Neuronal stem cell (in vitro differentiated cells): Measurements from ENCODE around the gene UFSP2.

Experiments
- DNase-seq: peaks from one replicate; pipeline ENCODE4 v3.0.0-alpha.2; 2013; ENCODE audit warnings: low spot score
- H2AFZ ChIP-seq: one replicate; pipeline ENCODE4 v1.6.1; 2013; ENCODE audit warnings: mild to moderate bottlenecking, low read length, inconsistent platforms
- H2AK5ac ChIP-seq: 2 replicates; pipeline ENCODE4 v1.6.1; 2013; ENCODE audit warnings: low read depth, mild to moderate bottlenecking, inconsistent platforms, low read length, moderate library complexity, mixed read lengths
- H2BK120ac ChIP-seq: 2 replicates; pipeline ENCODE4 v1.6.1; 2013; ENCODE audit warnings: low read depth, mild to moderate bottlenecking, inconsistent platforms, low read length, moderate library complexity, mixed read lengths
- H2BK12ac ChIP-seq: one replicate; pipeline ENCODE4 v1.6.1; 2013; ENCODE audit warnings: low read length, inconsistent platforms
- H2BK15ac ChIP-seq: 2 replicates; pipeline ENCODE4 v1.6.1; 2013; ENCODE audit warnings: mild to moderate bottlenecking, low read length, inconsistent platforms, mixed read lengths
- H2BK5ac ChIP-seq: one replicate; pipeline ENCODE4 v1.6.1; 2013; ENCODE audit warnings: inconsistent platforms, mild to moderate bottlenecking, low read length, moderate library complexity
- H3K14ac ChIP-seq: one replicate; pipeline ENCODE4 v1.6.1; 2013; ENCODE audit warnings: low read length, inconsistent platforms
- H3K18ac ChIP-seq: 2 replicates; pipeline ENCODE4 v1.6.1; 2013; ENCODE audit warnings: low read length, inconsistent platforms
- H3K23ac ChIP-seq: 2 replicates; pipeline ENCODE4 v1.6.1; 2013; ENCODE audit warnings: low read depth, mild to moderate bottlenecking, mixed read lengths, low read length, inconsistent platforms; ENCODE audit not compliant: poor library complexity
- H3K27ac ChIP-seq: replicated peaks from 3 replicates; pipeline ENCODE4 v1.5.1; 2013; ENCODE audit warnings: low read length, inconsistent platforms
- H3K27me3 ChIP-seq, 3 experiments: 2 replicates each; pipeline ENCODE4 v1.6.1; 2013; ENCODE audit warnings: low read length in 3 of 3, mild to moderate bottlenecking in 2 of 3, inconsistent platforms in 1 of 3, low read depth in 1 of 3, mixed read lengths in 1 of 3, moderate library complexity in 1 of 3; ENCODE audit not compliant: control insufficient read depth in 3 of 3, insufficient read depth in 3 of 3
- H3K36me3 ChIP-seq, 2 donors: replicated peaks in 1 of 2; 2 replicates each; pipeline ENCODE4 v1.6.1; 2013; ENCODE audit warnings: low read length in 2 of 2; ENCODE audit not compliant: control insufficient read depth in 2 of 2, insufficient read depth in 2 of 2
- H3K4ac ChIP-seq: 2 replicates; pipeline ENCODE4 v1.6.1; 2013; ENCODE audit warnings: inconsistent platforms, mild to moderate bottlenecking, low read length, moderate library complexity
- H3K4me1 ChIP-seq, 2 donors: 1 replicate in 1 of 2; 2 replicates in 1 of 2; pipeline ENCODE4 v1.6.1; 2013; ENCODE audit warnings: low read length in 2 of 2, low read depth in 1 of 2; ENCODE audit not compliant: control insufficient read depth in 2 of 2, insufficient read depth in 1 of 2
- H3K4me2 ChIP-seq: one replicate; pipeline ENCODE4 v1.6.1; 2013; ENCODE audit warnings: mild to moderate bottlenecking, low read length, inconsistent platforms; ENCODE audit not compliant: insufficient read depth, poor library complexity, severe bottlenecking
- H3K4me3 ChIP-seq, 2 donors: 2 replicates each; pipeline ENCODE4 v1.5.1; 2013; ENCODE audit warnings: low read length in 2 of 2, mild to moderate bottlenecking in 2 of 2, inconsistent platforms in 1 of 2, moderate library complexity in 1 of 2
- H3K79me1 ChIP-seq: one replicate; pipeline ENCODE4 v1.6.1; 2013; ENCODE audit warnings: low read depth, mild to moderate bottlenecking, inconsistent platforms, low read length, moderate library complexity
- H3K9ac ChIP-seq: one replicate; pipeline ENCODE4 v1.6.1; 2013; ENCODE audit warnings: mild to moderate bottlenecking, low read depth, low read length, inconsistent platforms; ENCODE audit not compliant: poor library complexity
- H3K9me3 ChIP-seq, 2 donors: replicated peaks in 1 of 2; 2 replicates each; pipeline versions ENCODE3 to v1.6.1; 2013; ENCODE audit warnings: low read length in 2 of 2, mild to moderate bottlenecking in 2 of 2, inconsistent platforms in 1 of 2, low read depth in 1 of 2, mixed read lengths in 1 of 2, moderate library complexity in 1 of 2; ENCODE audit not compliant: control insufficient read depth in 2 of 2, insufficient read depth in 1 of 2
- H4K8ac ChIP-seq: one replicate; pipeline ENCODE4 v1.6.1; 2013; ENCODE audit warnings: low read depth, mild to moderate bottlenecking, inconsistent platforms, low read length, moderate library complexity
- H4K91ac ChIP-seq: one replicate; pipeline ENCODE4 v1.6.1; 2013; ENCODE audit warnings: low read length, low read depth, mild to moderate bottlenecking, inconsistent platforms; ENCODE audit not compliant: poor library complexity
- WGBS, 2 donors: extraction: QIAGEN DNeasy Blood & Tissue Kit; methylation state at CpG; one replicate each; pipeline ENCODE4 v1.1.7; 2013; ENCODE audit warnings: missing lambda C conversion rate in 2 of 2, mixed read lengths in 1 of 2; ENCODE audit not compliant: insufficient read length in 2 of 2, insufficient replicate concordance in 1 of 2; ENCODE audit errors: extremely low coverage in 2 of 2; 5-methylcytosine and 5-hydroxymethylcytosine counted together

Gene UFSP2

DNA sequence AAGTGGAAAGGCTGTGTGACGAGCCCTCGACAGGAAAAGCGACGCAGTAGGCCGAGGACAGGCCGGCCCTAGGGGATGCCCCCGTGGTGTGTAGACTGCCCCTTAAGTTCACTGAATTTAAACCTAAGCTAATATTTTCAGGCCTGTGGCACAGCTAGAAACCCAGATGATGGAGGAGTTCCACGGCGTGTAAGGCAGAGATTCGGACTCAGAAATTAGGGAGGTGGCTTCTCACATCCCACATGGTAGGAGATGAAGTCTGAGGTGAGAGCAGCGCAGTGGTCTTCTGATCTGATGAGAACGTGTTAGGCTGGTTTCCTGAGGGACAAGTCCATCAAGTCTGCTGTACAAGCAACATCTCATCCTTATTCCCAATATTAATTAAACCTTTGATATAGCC lies 37.8 kb downstream of the UFSP2 start:
- H3K79me1 ChIP-seq, result no peaks in the 10 kb centered on the region
- H2AK5ac ChIP-seq, result peak overlapping the region; percentile 65
- H2BK120ac ChIP-seq, result no peak overlapping the region
- no peaks in the 10 kb centered on the region for H3K4me1 ChIP-seq
- H2BK5ac ChIP-seq, result no peak overlapping the region
- peak overlapping the region; percentile 54 for H2BK15ac ChIP-seq
- H3K36me3 ChIP-seq, result peaks cover 0 to 2% of the 10 kb centered on the region in 2 donors
- no peak overlapping the region for H4K8ac ChIP-seq
- no peak overlapping the region for H2BK12ac ChIP-seq
- H3K4me3 ChIP-seq, result no peak overlapping the region
- H3K27me3 ChIP-seq, result peaks cover 0 to 2% (median 0%) of the 10 kb centered on the region in 3 experiments
- DNase-seq, result no peak
- no peak overlapping the region for H3K4ac ChIP-seq
- no peak overlapping the region for H4K91ac ChIP-seq
- peaks cover 7 to 9% of the 10 kb centered on the region in 2 donors for H3K9me3 ChIP-seq
- H3K23ac ChIP-seq, result no peak overlapping the region
- H3K4me2 ChIP-seq, result no peak overlapping the region
- no CpG with 5 or more reads among the region's 12 CpGs for WGBS, 2 donors
- H2AFZ ChIP-seq, result no peak overlapping the region
- H3K18ac ChIP-seq, result no peak overlapping the region
- no peak overlapping the region for H3K27ac ChIP-seq
- peak overlapping the region; percentile 77 for H3K14ac ChIP-seq
- H3K9ac ChIP-seq, result no peak overlapping the region

DNA sequence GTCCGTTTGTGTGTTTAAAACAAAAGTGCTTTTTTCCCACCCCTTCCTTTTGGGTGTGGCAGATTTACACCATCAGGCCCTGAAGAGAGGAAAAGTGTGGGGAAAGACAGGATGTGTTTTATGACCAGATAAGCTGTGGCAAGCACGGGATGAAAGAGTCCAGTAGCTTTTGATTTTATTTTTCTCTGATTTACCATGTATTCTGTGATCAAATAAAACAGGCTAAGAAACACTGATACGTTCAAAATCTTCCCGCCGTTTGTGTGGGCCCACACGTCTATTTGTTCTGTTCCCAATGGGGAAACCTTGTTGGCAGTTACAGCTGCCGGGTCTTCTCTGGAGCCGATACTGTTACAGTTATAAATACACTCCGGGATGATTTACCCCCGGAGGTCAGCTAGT lies 40.8 kb downstream of the UFSP2 start:
- H3K4me3 ChIP-seq, result no peak overlapping the region

DNA sequence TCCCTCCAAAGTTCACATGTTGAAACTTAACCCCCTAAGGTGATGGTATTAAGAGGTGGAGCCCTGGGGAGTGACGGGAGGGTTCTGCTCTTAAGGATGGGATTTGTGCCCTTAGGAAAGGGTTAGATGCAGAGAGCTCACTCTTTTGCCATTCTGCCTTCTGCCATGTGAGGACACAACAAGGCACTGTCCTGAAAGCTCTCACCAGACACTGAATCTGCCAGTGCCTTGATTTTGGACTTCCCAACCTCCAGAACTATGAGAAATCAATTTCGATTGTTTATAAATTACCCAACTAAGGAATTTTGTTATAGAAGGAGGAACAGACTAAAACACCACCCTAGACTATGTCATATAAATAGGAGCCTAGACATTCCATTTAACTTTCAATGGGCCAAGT lies 41.7 kb downstream of the UFSP2 start:
- peaks cover 8 to 10% of the 10 kb centered on the region in 2 donors for H3K9me3 ChIP-seq
- no CpG with 5 or more reads among the region's 2 CpGs for WGBS, 2 donors
- H3K23ac ChIP-seq, result no peak overlapping the region

More for the DNA sequence above, 40.8 kb downstream of the UFSP2 start:
- Histone ChIP-seq H3K14ac (no peak overlapping the region), H2BK15ac (no peak overlapping the region), H3K4ac (no peak overlapping the region), H3K9me3 (peaks cover 8 to 10% of the 10 kb centered on the region in 2 donors), H3K27me3 (peaks cover 0 to 2% (median 0%) of the 10 kb centered on the region in 3 experiments), H4K8ac (no peak overlapping the region), H3K79me1 (no peaks in the 10 kb centered on the region), H3K4me1 (no peaks in the 10 kb centered on the region), H3K36me3 (peaks cover 0 to 2% of the 10 kb centered on the region in 2 donors), H2AFZ (no peak overlapping the region), H3K27ac (no peak overlapping the region), H2BK12ac (no peak overlapping the region), H3K23ac (no peak overlapping the region), H2BK5ac (no peak overlapping the region), H4K91ac (no peak overlapping the region), H3K9ac (no peak overlapping the region), H2BK120ac (no peak overlapping the region), H3K18ac (no peak overlapping the region), H2AK5ac (no peak overlapping the region), H3K4me2 (no peak overlapping the region)
- no peak for DNase-seq
- WGBS, 2 donors, result no CpG with 5 or more reads among the region's 10 CpGs

DNA sequence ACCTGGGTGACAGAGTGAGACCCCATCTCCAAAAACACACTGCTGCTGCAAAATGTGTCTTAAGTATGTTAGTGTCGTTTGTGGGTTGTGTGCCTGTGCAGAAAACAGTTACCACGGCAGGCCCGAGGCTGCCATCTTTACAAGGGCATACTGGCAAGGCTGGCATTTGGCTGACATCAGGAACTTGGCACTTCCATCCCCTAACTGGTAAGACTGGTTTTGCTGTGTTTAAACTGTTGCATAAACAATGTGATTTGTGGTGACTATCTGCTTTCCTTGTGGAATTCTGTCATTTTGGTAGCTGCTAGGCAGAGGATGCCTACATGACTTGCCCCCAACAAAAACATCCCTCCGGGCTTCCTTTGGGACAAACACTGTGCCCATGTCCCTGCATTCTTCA lies 42.3 kb downstream of the UFSP2 start:
- Histone ChIP-seq H3K4me2 (no peak overlapping the region), H3K4ac (no peak overlapping the region), H4K91ac (no peak overlapping the region), H3K9me3 (peaks cover 8 to 10% of the 10 kb centered on the region in 2 donors), H3K9ac (no peak overlapping the region), H2BK12ac (no peak overlapping the region), H3K27ac (no peak overlapping the region), H3K27me3 (peaks cover 0 to 2% (median 0%) of the 10 kb centered on the region in 3 experiments), H3K4me3 (no peak overlapping the region), H3K23ac (no peak overlapping the region), H3K36me3 (peaks cover 0 to 2% of the 10 kb centered on the region in 2 donors), H3K14ac (no peak overlapping the region), H2BK120ac (no peak overlapping the region), H2BK15ac (no peak overlapping the region), H2AK5ac (no peak overlapping the region), H2BK5ac (no peak overlapping the region), H3K79me1 (no peaks in the 10 kb centered on the region), H4K8ac (no peak overlapping the region), H2AFZ (no peak overlapping the region), H3K18ac (no peak overlapping the region), H3K4me1 (no peaks in the 10 kb centered on the region)
- no CpG with 5 or more reads among the region's 4 CpGs for WGBS, 2 donors
- no peak for DNase-seq

More for the DNA sequence above, 41.7 kb downstream of the UFSP2 start:
- no peak overlapping the region for H3K9ac ChIP-seq
- no peak overlapping the region for H2AK5ac ChIP-seq
- H2BK12ac ChIP-seq, result no peak overlapping the region
- no peak overlapping the region for H4K91ac ChIP-seq
- no peaks in the 10 kb centered on the region for H3K79me1 ChIP-seq
- H3K4me1 ChIP-seq, result no peaks in the 10 kb centered on the region
- no peak overlapping the region for H3K4me2 ChIP-seq
- H3K27ac ChIP-seq, result no peak overlapping the region
- H3K4me3 ChIP-seq, result no peak overlapping the region
- no peak overlapping the region for H3K14ac ChIP-seq
- H4K8ac ChIP-seq, result no peak overlapping the region
- H2AFZ ChIP-seq, result no peak overlapping the region
- no peak overlapping the region for H2BK120ac ChIP-seq
- peaks cover 0 to 2% (median 0%) of the 10 kb centered on the region in 3 experiments for H3K27me3 ChIP-seq
- H2BK15ac ChIP-seq, result no peak overlapping the region
- no peak overlapping the region for H3K18ac ChIP-seq
- H3K36me3 ChIP-seq, result peaks cover 0 to 2% of the 10 kb centered on the region in 2 donors
- no peak overlapping the region for H3K4ac ChIP-seq
- no peak overlapping the region for H2BK5ac ChIP-seq
- DNase-seq, result no peak
